A673 (cell line): ENCODE measurements around the gene PHF24. TPM values are rescaled to one million over a fixed set of nuclear protein-coding genes. Genes with fewer than 3 reads are reported as not detected.

Experiments
- BruUV-seq: library from RNA; stranded (reverse); fragments of 400-500 nt; replicated peaks from 2 replicates; lab custom pipeline; 2021; lab: Mats Ljungman, UMichigan
- CTCF ChIA-PET: fragments of 300-600 bp; sonication (Branson Sonifier 250); formaldehyde crosslinking; loops from one replicate; lab custom pipeline; 2022; ENCODE audit warnings: antibody characterized with exemption; lab: Charles Lee
- POLR2A ChIA-PET: fragments of 300-600 bp; sonication (Branson Sonifier 250); formaldehyde crosslinking; loops from one replicate; lab custom pipeline; 2022; ENCODE audit warnings: antibody characterized with exemption; ENCODE audit not compliant: low non-redundant PET; lab: Charles Lee
- DNase-seq: peaks from one replicate; pipeline ENCODE4 v3.0.0-alpha.2; 2015; ENCODE audit warnings: low spot score
- H3K27ac ChIP-seq: fragments of 200-600 bp; sonication (generic); 2 replicates; pipeline ENCODE4 v1.5.1; 2016; ENCODE audit warnings: mixed run types, low read depth, mild to moderate bottlenecking, mixed read lengths, antibody characterized with exemption, low read length; ENCODE audit not compliant: poor library complexity, severe bottlenecking
- H3K27me3 ChIP-seq: fragments of 200-600 bp; sonication (generic); replicated peaks from 2 replicates; pipeline ENCODE4 v1.6.1; 2017; ENCODE audit warnings: mixed run types, low read depth, mild to moderate bottlenecking, mixed read lengths, antibody characterized with exemption, low read length; ENCODE audit not compliant: insufficient read depth, poor library complexity
- H3K36me3 ChIP-seq: fragments of 200-600 bp; sonication (generic); 2 replicates; pipeline ENCODE4 v1.6.1; 2016; ENCODE audit warnings: mixed run types, mild to moderate bottlenecking, mixed read lengths, antibody characterized with exemption, low read length; ENCODE audit not compliant: insufficient read depth, poor library complexity, severe bottlenecking
- H3K4me1 ChIP-seq: fragments of 200-600 bp; sonication (generic); 2 replicates; pipeline ENCODE4 v1.6.1; 2017; ENCODE audit warnings: mixed run types, mild to moderate bottlenecking, mixed read lengths, antibody characterized with exemption, low read length; ENCODE audit not compliant: insufficient read depth, poor library complexity, severe bottlenecking
- H3K4me3 ChIP-seq: fragments of 200-600 bp; sonication (generic); 2 replicates; pipeline ENCODE4 v1.5.1; 2016; ENCODE audit warnings: low read depth, mixed run types, mild to moderate bottlenecking, mixed read lengths, low read length; ENCODE audit not compliant: poor library complexity, severe bottlenecking
- H3K9me3 ChIP-seq: fragments of 200-600 bp; sonication (generic); 2 replicates; pipeline ENCODE4 v1.6.1; 2016; ENCODE audit warnings: mixed run types, low read depth, mild to moderate bottlenecking, mixed read lengths, antibody characterized with exemption, low read length; ENCODE audit not compliant: poor library complexity, severe bottlenecking
- EZH2 ChIP-seq: fragments of 200-600 bp; sonication (generic); IDR thresholded peaks from 2 replicates; pipeline ENCODE4 v1.6.1; 2017; ENCODE audit warnings: borderline replicate concordance, low read depth, mild to moderate bottlenecking, mixed read lengths, antibody characterized with exemption, low read length; ENCODE audit not compliant: poor library complexity, severe bottlenecking
- intact Hi-C: fragments of 100-400 bp; cut with micrococcal nuclease; formaldehyde crosslinking; loops from one replicate; pipeline ENCODE4 v1.10.0; 2022; ENCODE audit not compliant: unreplicated experiment
- total RNA-seq: library from RNA; stranded (reverse); gene quantifications from 2 replicates; pipeline ENCODE4 v1.2.3, GENCODE V29; 2021
- TF ChIP-seq, protein P1 (sequence below): fragments of 300-800, 200-600 bp; sonication (generic); conservative IDR thresholded peaks from 2 replicates; pipeline ENCODE4 v1.5.1; 2017; ENCODE audit warnings: low read depth, mild to moderate bottlenecking, antibody characterized with exemption, low read length, moderate library complexity, mixed read lengths

Gene PHF24
- total RNA-seq, 1 experiment from 2014 or later = 0.13 TPM

DNA sequence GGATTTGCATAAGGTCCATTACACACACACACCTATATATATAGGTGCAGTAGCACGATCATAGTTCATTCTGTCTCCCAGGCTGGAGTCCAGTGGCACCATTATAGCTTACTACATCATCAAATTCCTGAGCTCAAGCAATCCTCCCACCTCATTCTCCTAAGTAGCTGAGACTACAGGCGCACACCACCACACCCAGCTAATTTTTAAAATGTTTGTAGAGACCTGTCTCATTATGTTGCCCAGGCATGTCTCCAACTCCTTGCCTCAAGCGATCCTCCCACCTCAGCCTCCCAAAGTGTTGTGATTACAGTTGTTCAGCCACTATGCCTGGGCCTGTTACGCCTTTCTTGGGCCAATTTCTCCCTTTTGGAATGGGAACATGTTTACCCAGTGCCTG, 71.2 kb downstream of the PHF24 start:
- no TSS peak for BruUV-seq
- H3K4me1 ChIP-seq = no peaks in the 10 kb centered on the region
- no peak for TF ChIP-seq EZH2
- TF ChIP-seq, protein P1, sequence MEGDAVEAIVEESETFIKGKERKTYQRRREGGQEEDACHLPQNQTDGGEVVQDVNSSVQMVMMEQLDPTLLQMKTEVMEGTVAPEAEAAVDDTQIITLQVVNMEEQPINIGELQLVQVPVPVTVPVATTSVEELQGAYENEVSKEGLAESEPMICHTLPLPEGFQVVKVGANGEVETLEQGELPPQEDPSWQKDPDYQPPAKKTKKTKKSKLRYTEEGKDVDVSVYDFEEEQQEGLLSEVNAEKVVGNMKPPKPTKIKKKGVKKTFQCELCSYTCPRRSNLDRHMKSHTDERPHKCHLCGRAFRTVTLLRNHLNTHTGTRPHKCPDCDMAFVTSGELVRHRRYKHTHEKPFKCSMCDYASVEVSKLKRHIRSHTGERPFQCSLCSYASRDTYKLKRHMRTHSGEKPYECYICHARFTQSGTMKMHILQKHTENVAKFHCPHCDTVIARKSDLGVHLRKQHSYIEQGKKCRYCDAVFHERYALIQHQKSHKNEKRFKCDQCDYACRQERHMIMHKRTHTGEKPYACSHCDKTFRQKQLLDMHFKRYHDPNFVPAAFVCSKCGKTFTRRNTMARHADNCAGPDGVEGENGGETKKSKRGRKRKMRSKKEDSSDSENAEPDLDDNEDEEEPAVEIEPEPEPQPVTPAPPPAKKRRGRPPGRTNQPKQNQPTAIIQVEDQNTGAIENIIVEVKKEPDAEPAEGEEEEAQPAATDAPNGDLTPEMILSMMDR = no peak
- no peak overlapping the region for H3K27ac ChIP-seq
- no peaks in the 10 kb centered on the region for H3K36me3 ChIP-seq
- intact Hi-C loops = no loop called here
- no peaks in the 10 kb centered on the region for H3K9me3 ChIP-seq
- H3K4me3 ChIP-seq = no peak overlapping the region
- ChIA-PET POLR2A (no interaction called here), CTCF (no interaction called here)
- DNase-seq = no peak
- H3K27me3 ChIP-seq = no peaks in the 10 kb centered on the region

DNA sequence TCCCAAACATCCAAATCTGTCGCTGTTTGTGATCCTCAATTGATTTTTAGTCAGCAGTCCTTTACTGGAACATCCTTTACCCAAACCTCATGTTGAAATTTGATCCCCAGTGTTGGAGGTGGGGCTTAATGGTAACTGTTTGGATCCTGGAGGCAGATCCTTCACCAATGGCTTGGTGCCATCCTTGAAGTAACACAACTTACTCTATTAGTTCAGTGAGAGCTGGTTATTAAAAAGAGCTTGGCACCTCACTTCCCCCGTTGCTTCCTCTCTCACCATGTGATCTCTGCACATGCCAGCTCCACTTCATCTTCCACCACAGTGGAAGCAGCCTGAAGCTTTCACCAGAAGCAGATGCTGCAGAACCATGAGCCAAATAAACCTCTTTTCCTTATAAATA, 71.8 kb downstream of the PHF24 start:
- no peaks in the 10 kb centered on the region for H3K4me1 ChIP-seq
- TF ChIP-seq, protein P1 = no peak
- TF ChIP-seq EZH2 = no peak
- no peaks in the 10 kb centered on the region for H3K36me3 ChIP-seq
- ChIA-PET CTCF (no interaction called here), POLR2A (no interaction called here)
- peak; percentile 43 for DNase-seq
- no peak overlapping the region for H3K4me3 ChIP-seq
- H3K9me3 ChIP-seq = no peaks in the 10 kb centered on the region
- no TSS peak for BruUV-seq
- no peaks in the 10 kb centered on the region for H3K27me3 ChIP-seq
- H3K27ac ChIP-seq = no peak overlapping the region
- intact Hi-C loops = no loop called here

Other genes starting within 250 kb of the PHF24 start
- gene CCL21, start 248.1 kb upstream of the PHF24 start, total RNA-seq = not detected in 2 replicates
- 11.9 and 13.0 TPM in 2 replicates for gene DNAJB5, start 31.5 kb downstream of the PHF24 start, total RNA-seq
- 625 and 643 TPM in 2 replicates for gene VCP, start 114.3 kb downstream of the PHF24 start, total RNA-seq
- gene FANCG, start 121.7 kb downstream of the PHF24 start, total RNA-seq = 104 and 110 TPM in 2 replicates
- gene PIGO, start 138.3 kb downstream of the PHF24 start, total RNA-seq = 32.9 and 34.3 TPM in 2 replicates
- 200 and 209 TPM in 2 replicates for gene STOML2, start 144.8 kb downstream of the PHF24 start, total RNA-seq
- gene ATOSB, start 157.6 kb downstream of the PHF24 start, total RNA-seq = 7.4 and 8.3 TPM in 2 replicates
- gene UNC13B, start 203.7 kb downstream of the PHF24 start, total RNA-seq = 19.8 and 21.8 TPM in 2 replicates